Retinal pigment epithelial cell (primary cell): Measurements from ENCODE around the gene FSTL3.
"Not testable (repeated sequence)": the region's sequence is repeated elsewhere in the genome, so short reads cannot be mapped to it uniquely, and the experiment has no call there.

Experiments
- DNase-seq: peaks from one replicate; pipeline ENCODE4 v3.0.0-alpha.2; 2010; ENCODE audit warnings: low read depth
- H3K4me3 ChIP-seq: 2 replicates; pipeline ENCODE4 v1.5.1; 2011; ENCODE audit warnings: mild to moderate bottlenecking, low read length, control low read depth, moderate library complexity
- CTCF ChIP-seq: conservative IDR thresholded peaks from 2 replicates; pipeline ENCODE4 v1.5.1; 2011; ENCODE audit warnings: low read depth, low read length, control low read depth, inconsistent platforms

The FSTL3 gene

DNA sequence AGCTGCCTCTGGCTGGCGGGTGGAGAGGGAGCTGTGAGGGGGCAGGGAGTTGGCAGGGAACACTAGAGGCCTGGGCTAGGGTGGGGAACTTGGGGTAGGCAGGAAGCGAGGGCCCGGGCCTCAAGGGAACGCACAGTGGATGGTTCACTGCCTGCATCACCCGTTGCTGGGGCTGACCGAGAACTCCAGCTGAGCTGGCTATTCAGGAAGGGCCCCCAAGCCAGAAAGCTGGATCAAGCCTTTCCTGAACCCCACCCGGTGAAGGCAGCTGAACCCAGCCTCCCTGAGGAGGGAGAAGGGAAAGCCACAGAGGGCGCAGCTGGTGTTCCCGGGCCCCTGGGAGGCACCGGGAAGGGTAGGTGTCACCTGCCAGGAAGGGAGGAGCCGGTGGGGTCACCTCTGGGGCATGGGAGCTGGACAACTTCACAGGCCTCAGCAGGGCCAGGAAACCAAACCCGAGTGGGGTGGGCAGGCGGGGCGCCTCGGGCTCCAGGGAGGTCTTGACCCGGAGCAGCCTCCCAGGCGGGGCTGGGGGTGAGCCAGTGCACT lies 46.4 kb downstream of the FSTL3 start:
- no peak overlapping the region for H3K4me3 ChIP-seq
- no peak for DNase-seq
- no peak for TF ChIP-seq CTCF

DNA sequence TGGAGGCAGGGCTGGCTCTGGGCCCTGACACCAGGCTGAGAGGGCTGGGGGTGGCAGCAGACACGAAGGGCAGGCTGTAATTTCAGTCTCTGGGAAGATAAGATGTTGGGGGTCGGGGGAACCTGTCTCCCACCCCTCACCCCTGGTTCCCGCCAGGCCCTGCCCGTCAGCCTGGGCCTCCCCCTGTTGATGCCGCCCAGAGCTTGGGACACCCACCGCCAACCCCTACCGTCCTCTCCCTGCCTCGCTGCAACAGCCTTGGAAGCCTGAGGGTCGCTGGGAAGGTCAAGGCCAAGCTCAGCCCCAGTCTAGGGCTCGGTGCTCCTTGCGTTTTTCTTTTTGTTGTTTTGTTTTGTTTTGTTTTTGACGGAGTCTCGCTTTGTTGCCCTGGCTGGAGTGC lies 47.1 kb downstream of the FSTL3 start:
- no peak for DNase-seq
- TF ChIP-seq CTCF = no peak
- H3K4me3 ChIP-seq = no peak overlapping the region

- TF ChIP-seq CTCF = no peak
Observed at GRCh38 chr19:723714-724113, 47.5 kb downstream of the FSTL3 start.

GRCh38 chr19:725461-726089 lies 49.4 kb downstream of the FSTL3 start:
- no peak for TF ChIP-seq CTCF
- no peak for DNase-seq

More at GRCh38 chr19:723714-724113, 47.5 kb downstream of the FSTL3 start:
- no peak overlapping the region for H3K4me3 ChIP-seq
- no peak for DNase-seq

DNA sequence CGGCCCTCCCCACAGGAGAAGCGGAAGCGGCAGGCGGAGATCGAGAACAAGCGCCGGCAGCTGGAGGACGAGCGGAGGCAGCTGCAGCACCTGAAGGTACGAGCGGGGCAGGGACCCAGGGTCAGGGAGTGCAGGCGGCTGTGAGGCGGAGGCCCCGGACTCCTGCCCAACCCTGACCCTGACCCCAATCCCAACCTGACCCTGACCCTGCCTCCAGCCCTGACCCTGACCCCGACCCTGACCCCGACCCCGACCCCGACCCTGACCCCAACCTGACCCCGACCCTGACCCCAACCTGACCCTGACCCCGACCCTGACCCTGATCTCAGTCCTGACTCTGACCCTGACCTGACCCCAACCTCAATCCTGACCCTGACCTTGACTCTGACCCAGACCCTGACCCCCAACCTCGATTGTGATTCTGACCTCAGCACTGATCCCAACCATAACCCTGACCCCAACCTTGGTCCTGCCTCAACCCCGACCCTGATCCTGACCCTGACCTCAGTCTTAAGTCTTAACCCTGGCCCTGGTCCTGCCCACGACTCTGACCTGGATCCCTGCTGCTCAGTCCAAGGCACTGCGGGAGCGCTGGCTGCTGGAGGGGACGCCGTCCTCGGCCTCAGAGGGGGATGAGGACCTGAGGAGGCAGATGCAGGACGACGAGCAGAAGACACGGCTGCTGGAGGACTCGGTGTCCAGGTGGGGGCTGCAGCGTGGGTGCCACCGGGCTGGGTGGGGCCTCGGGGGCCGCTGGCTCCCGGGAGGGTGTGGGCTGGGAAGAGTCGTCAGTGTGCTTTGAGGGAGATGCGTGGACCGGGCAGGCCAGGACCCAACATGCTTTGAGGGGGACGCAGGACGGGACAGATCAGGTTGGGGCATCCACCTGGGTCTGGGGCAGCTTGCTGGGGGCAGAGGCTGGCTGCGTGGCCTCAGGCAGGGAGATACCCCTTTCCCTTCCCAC lies 51.1 kb downstream of the FSTL3 start:
- no peak for TF ChIP-seq CTCF
- no peak for DNase-seq
- no peak overlapping the region for H3K4me3 ChIP-seq

More at GRCh38 chr19:725461-726089, 49.4 kb downstream of the FSTL3 start:
- no peak overlapping the region for H3K4me3 ChIP-seq

DNA sequence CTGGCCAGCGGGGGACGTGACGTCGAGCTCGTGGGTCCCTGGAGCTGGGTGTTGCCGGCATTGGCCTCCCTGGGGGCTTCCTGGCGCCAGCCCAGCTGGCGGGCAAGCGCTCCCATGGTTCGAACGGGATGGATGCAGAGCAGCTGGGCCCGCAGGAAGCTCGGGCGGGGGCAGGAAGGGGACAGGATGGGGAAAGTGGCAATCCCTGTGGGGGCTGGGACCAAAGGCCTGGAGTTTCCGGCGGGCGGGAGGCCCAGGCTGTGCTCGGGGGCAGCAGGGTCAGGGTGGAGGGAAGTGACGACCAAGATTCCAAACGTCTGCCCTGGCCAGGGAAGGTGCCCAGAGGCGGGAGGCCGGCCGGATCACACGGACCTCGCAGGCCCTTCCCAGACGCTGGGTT lies 51.8 kb downstream of the FSTL3 start:
- no peak for TF ChIP-seq CTCF
- H3K4me3 ChIP-seq = no peak overlapping the region
- DNase-seq = no peak

- not testable (repeated sequence) for DNase-seq, H3K4me3 ChIP-seq
Observed at GRCh38 chr19:729564-729963, 53.4 kb downstream of the FSTL3 start.
